Stomach (tissue), 4 donors: ENCODE data around the gene APOL3.

Experiments used
- POLR2A ChIP-seq, 4 donors: fragments of 450-650 bp; IDR thresholded peaks; one replicate each; pipeline ENCODE4 v1.6.1; 2016; ENCODE audit warnings: antibody characterized with exemption in 4 of 4, control low read depth in 2 of 4, mild to moderate bottlenecking in 1 of 4, moderate library complexity in 1 of 4
- TF ChIP-seq, protein P1 (sequence below), 7 experiments: fragments of 450-650 bp in 4 of 7; fragments of 200-600 bp in 3 of 7; sonication (generic) in 3 of 7; IDR thresholded peaks; one replicate each; pipeline ENCODE4 v1.5.1; 2016 to 2019; ENCODE audit warnings: antibody characterized with exemption in 7 of 7, control low read depth in 2 of 7, mild to moderate bottlenecking in 1 of 7

DNA sequence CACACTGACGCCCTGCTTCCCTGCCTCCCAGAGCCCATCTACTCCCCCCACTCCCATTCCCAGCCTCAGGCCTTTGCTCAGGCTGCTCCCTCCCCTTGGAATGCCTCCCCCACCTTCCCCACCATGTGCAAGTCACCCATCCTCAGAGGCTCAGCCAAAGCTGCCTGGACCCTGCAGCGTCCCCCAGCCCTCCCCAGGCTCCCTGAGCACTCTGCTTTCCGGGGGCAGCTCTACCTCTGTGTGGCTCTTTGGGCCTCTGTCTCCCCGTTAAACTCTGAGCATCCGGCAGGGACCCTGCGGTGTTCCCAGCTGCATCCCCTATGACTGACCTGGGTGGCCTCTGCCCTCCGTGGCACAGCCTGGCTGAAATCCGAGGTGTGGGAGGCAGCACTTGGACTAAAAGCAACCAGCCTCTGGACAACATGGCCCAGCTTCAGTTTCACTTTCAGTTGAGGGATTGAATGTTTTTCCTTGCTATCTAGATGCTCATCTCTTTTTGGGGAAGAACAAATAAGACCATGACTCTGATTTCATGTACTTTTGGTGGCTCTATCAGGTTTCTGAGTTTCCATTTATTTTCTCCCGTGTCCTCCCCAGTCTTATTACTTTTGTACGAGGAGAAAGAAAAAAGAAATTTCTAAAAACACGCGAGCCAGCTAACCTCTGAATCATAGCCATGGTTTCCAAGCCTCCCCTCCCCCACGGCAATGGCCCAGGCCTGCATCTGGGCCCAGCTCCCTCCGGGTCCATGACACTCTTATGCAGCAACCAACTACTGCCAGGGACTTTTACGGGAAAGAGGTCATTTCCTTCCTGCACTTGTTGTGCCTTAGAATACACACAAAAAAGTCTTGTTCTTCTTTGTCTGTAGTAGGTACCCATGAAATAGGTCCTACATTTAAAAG lies 3.8 kb downstream of the APOL3 start:
- TF ChIP-seq, protein P1, sequence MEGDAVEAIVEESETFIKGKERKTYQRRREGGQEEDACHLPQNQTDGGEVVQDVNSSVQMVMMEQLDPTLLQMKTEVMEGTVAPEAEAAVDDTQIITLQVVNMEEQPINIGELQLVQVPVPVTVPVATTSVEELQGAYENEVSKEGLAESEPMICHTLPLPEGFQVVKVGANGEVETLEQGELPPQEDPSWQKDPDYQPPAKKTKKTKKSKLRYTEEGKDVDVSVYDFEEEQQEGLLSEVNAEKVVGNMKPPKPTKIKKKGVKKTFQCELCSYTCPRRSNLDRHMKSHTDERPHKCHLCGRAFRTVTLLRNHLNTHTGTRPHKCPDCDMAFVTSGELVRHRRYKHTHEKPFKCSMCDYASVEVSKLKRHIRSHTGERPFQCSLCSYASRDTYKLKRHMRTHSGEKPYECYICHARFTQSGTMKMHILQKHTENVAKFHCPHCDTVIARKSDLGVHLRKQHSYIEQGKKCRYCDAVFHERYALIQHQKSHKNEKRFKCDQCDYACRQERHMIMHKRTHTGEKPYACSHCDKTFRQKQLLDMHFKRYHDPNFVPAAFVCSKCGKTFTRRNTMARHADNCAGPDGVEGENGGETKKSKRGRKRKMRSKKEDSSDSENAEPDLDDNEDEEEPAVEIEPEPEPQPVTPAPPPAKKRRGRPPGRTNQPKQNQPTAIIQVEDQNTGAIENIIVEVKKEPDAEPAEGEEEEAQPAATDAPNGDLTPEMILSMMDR (IDR thresholded peaks at IDR 0.05): no peak
- TF ChIP-seq POLR2A (IDR thresholded peaks at IDR 0.05): no peak
